NCI-H345 treated with DMSO at 0.1 percent for 48 hours (cell line): ENCODE measurements around the gene CIAO3.

ENCODE experiments used
- DNase-seq: peaks from one replicate; lab custom pipeline; 2025; ENCODE audit not compliant: unreplicated experiment; lab: John Stamatoyannopoulos, UW

The CIAO3 gene

DNA sequence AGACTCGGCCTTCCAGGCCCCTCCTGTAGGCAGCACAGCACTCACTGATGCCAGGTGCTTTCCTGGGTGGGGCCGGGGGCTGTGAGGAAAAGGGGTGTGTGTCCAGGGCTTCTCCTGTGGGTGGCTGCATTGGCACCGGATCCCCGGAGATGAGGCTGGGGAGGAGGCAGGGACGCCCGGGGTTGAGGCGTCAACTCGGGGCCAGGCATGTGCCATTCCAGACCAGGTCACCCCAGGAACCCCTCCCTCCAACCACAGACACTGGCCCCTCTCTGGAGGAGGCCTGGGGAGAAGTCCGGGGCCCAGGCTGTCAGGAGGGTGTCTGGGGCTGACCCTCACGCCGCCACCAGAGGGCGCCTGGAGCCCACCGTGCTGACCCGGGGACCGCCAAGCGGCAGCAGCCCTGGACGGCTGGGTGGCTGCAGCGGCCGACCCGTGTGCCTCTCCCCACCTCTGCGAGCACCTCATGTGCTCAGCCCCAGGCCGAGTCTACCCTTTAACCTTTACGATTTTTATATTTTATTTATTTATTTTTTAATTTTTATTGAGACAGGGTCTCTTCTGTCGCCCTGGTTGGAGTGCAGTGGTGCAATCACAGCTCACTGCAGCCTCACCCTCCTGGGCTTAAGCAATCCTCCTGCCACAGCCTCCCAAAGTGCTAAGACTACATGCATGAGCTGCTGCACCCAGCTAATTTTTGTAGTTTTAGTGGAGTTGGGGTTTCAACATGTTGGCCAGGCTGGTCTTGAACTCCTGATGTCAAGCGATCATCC lies 29.1 kb downstream of the CIAO3 start:
- DNase-seq = peak; percentile 31

DNA sequence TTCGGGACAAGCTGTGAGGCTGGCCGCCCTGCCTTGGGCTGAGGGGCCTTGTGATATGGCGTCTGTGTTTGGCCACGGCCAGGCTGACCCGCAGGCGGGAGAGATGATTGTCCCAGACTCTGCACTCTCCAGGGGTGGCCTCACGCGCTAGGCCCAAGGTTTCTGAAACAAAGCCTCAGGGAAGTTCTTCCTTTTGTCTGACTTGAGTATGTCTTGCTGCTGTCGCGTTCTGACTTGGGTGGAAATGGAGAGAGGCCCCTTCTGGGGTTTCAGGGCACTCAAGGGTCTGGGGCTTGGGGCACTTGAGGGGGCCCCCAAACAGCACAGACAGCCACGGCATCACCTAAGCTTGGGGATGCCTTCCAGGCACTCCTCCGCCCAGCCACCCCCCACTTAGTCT lies 29.7 kb downstream of the CIAO3 start:
- DNase-seq = no peak

DNA sequence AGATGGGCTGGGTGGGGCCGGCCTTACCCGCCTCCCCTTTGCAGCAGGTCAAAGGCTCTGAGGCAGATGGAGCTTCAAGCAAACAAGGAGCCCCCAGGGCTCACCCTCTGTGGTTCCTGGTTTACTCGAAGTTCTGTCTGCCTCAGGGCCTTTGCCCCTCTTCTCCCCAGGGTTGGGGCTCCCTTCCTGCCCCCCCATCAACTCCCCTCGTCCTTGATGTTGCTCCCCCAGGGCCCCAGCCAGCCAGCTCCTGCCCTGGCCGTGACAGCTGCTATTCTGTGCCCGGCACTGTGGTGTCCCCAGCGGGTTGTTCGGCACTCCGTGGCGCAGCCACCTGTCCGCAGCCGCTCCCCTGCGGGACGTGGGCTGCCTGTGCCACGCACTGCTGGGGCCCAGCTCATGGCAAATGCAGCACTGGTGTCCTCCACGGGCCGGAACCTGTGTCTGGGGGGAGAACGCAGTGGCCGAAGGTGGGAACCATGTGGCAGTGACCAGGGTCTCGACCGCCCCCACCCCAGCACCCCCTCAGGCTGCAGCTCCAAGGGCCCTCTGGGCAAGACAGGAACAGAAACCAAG lies 30.2 kb downstream of the CIAO3 start:
- DNase-seq = no peak

DNA sequence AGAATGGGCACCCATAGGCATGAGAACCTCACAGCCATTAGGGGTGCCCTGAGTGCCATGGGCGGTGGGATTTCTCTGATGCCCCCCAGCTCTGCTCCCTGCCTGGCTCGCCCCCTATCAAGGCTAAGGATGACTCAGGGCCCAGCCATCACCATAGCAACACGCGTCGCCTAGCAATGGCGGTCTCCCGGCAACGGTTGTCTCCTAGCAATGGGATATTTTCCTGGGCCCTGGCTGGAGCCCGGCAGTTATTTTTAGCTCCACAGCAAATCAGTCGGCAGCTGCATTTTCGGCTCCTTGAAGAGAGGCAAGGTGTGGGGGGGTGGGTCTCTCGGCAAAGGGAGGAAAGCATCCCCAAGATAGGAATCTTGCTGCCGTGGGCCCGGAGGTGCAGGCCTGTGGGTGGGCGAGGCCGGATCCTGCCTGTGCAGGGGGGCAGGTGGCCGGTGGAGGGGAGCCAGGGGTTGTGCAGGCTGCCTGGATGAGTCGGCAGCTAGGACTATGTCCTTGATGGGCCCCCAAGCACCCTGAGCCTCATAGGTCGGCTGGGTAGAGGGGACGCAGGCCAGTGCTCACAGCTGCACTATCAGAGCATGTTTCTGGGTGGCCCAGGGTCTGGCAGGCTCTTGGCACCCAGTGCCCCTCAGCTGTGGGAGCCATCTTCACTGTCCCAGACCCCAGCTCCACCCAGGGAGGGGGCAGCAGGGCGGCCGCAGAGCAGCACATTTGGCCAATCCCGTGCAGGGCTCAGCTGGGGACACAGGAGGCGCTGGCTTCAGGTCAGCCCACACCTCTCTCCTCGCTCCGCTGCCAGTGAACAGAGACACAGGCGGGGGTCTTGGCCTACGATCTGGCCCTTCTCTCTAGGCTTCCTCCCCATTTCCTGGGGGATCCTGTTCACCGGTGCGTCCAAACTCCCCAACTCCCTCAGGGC lies 31.0 kb downstream of the CIAO3 start:
- DNase-seq = peak; percentile 76

DNA sequence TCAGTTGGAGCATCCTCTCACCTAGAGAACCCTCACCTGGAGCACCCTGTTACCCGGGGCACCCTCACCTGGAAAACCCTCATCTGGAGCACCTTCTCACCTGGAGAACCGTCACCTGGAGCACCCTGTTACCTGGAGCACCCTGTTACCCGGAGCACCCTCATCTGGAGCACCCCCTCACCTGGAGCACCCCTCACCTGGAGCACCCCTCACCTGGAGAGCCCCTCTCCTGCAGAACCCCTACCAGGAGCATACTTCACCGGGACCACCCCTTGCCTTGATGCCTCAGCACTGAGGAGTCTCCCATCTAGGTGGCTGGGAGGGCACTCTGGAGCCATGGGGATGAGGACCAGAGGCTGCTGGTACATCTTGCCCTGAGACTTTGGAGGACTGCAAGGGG lies 31.8 kb downstream of the CIAO3 start:
- no peak for DNase-seq

DNA sequence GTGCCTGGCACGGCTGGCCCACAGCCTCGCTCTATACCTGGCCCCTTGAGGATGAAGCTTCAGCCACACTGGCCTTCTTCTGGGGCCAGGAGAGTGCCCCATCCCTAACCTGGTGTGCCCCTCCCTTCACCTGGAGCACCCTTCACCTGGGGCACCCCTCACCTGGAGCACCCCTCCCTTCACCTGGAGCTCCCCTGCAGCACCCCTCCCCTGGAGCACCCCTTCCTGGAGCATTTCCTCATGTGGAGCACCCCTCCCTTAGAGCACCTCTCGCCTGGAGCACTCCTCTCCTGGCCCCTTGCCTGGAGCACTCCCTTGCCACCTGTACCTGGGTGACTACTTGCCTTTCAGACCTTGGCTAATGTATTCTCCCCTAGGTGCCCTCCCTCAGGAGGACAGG lies 32.8 kb downstream of the CIAO3 start:
- DNase-seq = no peak

DNA sequence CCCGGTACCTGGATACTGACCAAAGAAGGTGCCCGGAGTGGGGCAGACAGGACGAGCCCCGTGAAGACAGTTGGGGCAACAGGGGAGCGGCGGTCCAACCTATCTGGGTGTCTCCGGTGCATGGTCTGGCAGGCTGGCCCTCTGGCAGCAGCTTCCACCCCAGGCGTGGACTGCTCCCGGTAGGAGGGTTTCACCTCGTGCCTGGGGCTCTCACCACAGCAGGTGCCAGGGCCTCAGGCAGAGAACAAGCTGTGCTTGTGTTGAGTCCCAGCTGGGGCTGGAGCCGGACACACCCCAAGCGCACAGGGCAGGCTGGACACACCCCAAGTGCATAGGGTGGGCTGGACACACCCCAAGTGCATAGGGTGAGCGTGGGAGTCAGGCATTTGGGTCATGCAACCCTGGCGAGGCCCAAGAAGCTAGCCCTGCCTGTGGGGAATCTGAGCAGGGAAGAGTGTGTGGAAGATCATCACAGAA lies 33.7 kb downstream of the CIAO3 start:
- peak; percentile 21 for DNase-seq

DNA sequence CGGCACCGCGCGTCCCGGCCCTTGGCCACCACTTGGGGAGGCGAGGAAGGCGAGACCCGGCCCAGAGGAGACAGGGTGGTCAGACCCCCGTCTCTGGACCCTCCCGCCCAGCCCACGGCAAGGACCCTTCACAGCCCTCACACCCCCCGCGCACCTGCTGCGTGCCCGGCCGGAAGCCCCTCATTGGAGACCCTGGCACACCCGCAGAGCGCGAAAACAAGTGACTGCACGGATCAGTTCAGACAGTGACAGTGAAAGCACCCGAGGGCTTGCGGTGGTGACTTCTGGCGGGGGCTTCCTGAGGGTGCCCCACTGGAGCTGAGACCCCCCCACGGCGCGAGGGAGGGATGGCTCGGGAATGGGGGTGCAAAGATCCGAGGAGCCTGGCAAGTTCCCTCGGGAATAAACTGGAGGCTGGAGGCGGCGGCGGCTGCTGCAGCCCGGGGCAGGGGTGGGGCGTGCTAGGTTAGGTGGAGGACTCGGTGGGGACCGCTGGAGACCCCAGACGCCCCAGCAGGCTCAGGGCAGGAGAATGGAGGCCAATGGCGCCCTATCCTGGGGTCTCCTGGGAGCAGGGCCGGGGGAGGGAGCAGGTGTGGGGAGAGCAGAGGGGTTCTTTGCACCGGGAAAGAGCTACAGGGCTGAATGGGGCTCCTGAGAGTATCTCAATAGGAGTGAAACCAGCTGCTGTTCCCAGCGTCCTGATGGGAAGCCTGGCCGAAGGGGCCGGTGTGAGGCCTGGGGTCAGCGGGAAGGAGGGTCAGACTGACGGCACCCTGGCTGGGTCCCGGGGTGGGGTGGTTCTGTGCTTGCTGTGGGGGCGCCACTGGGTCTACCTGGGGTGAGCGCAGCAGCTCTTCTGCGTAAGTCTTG lies 34.4 kb downstream of the CIAO3 start:
- DNase-seq = no peak

DNA sequence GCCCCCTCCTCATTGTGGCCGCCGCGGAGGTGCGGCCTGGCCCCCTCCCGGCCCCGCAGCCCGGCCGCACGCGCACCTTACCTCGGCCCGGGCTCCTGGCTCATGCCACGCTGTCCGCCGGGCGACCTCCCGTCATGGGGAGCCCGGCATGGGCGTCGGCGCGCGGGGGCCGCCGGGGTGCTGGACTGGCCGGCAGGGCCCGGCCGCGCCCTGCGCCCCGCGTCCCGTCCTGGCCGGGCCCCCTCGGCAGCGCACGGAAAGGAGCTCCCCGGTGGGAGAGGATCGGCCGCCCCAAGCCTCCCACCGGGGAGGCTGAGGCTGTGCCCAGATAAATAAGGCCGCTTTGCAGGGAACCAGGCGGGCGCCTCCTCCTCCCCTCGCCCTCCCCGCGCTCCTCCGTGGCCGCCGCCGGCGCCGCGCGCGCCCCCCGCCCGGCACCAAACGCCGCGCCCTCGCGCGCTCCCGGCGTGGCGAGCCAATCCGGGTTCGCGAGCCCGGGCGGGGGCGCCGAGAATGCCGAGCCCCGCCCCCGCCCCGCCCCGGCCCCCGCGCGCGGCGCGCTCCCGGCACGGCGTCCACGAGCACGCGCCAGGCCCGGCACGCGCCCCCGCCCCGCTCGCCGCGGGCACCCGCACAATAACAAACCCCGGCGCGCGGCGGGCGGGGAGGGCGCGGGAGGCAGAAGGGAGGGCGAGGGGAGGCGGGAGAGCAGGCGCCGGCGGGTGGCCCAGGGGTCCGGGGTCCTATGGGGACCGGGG lies 35.2 kb downstream of the CIAO3 start, which contains the start of gene FBXL16:
Gene FBXL16 (minus strand): TSS at position 371 of the 758 bp plus-strand sequence. CDS start 8,396 bp downstream, outside the sequence.
- DNase-seq = peak; percentile 63

DNA sequence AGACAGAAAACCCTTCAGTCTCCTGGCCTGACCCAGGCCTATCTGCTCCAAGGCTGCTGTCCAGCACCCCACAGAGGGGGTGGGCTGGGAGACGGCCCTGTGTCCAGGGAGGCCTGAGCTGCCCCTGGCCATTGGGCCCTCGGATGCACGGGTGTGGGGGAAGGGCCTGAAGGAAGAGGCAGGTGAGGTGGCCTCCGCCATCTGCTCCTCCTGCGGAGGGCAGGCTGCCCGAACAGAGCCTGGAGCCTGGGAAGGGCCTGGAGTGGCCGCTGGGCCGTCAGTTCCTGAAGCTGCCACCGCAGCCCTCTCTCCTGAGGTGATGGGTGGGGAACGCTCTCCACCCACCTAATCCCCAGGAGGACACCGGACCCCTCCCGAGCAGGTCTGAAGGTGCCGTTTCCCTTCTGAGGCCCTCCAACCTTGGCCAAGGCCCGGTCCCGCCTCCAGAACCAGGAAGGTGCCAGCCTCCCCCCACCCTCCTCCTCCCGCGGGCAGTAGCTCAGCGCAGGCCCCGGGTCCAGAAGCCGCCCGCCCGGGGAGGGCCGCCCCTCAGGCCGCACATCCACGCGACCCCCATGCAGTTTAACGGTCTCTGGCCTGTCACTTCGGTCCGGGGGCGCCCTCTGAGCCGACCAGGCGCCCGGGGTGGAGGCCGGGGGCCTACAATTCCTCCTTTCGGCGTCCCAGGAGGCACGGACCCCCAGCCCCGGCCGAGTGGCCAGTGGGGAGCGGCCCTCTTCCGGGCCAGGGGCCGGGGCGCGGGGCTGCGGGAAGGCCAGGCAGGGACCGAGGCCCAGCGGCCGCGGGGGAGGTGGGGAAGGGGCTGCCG lies 36.0 kb downstream of the CIAO3 start:
- no peak for DNase-seq

DNA sequence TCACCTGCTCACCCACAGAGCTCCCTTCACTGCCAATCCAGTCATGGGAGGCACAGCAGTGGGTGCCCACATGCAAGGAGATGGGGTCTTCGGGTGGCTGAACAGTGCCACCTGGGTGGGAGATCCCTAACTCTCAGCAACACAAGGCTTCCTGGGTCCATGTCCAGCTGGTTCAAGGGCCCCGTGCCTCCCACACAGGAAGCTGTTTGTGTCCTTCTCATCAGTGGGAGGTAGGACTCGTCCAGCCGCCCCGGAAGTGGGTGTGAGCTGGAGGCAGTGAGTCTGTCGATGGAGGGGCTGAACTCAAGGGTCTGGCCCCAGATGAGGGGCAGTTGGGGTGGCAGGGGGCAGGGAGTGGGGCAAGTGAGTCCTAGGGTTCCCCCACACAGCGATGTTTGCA lies 36.8 kb downstream of the CIAO3 start:
- DNase-seq = no peak

DNA sequence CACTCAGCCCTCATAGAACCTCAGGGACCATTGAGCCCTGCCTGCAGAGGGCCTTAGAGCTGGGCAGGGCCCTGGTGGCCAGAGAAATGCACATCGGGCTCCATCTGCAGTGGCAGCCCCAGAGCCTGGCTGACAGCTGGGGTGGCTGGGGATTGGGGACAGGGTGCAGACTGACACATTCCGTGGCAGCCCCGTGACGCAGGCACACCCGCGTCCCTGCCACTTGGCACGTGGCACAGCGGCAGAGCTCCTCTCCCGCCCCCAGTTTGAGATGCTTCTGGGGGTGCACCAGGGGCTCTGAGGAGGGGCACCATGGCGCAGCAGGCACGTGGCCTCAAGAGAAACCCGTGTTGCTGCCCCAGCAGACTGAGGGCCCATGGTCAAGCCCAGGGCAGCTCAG lies 37.4 kb downstream of the CIAO3 start:
- DNase-seq = no peak

DNA sequence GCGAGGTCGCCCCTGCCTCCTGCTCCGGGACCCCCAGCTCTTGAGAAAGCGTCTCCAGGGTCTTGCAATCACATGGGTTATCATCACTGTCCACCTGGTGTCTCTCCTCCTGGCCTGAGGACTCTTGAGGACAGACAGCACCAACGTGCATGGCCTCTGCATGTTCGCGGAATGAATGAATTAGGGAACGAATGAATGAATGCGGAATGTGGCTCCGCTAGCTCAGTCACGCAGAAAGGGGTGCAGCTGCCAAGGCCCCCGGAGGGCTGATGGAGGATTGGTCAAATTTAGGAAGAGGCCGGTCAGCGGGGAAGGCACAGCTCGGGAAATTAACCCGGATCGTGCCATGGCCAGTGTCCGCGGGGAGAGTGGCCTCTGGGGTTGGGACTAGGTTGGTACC lies 38.5 kb downstream of the CIAO3 start:
- no peak for DNase-seq

DNA sequence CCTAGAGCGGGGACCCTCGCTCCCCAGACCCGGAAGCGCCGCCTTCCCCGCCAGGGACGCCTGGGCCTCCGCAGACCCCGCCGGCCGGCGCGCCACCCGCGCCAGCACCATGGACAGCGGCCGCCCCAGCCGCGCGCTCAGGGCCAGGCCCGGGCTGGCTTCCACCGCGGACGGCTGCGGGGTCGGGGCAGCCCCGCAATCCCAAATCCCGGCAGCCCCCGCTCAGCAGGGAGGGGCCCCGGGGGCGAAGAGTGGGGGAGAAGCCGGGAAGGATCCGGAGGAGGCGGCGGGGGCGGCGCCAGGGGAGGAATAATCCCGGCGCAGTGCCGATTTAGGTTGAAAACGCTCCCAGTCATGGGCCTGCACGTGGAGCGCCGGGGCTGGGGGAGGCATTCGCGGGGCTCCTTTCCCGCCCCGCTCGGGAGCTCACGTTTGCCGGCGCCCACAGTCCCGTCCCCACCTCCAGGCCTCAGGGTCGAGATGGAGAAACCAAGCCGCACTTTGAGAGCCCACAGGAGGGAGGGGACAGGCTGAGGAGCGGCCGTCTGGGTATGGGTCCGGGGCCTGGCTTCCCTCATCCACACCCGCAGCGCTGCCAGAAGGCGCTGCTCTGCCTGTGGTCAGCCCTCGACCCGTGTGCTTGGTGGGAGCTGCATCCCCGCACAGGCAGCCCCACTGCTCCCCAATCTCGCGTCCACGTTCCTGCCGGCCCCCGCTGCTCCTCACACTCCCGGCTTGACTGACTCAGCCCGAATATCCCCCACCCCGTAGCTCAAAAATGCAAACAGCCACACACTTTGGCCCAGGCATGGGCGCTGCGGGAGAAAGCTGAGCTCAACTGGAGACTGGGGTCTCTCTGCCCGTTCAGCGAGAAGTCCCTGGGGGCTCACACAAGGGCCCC lies 39.9 kb downstream of the CIAO3 start:
- no peak for DNase-seq

DNA sequence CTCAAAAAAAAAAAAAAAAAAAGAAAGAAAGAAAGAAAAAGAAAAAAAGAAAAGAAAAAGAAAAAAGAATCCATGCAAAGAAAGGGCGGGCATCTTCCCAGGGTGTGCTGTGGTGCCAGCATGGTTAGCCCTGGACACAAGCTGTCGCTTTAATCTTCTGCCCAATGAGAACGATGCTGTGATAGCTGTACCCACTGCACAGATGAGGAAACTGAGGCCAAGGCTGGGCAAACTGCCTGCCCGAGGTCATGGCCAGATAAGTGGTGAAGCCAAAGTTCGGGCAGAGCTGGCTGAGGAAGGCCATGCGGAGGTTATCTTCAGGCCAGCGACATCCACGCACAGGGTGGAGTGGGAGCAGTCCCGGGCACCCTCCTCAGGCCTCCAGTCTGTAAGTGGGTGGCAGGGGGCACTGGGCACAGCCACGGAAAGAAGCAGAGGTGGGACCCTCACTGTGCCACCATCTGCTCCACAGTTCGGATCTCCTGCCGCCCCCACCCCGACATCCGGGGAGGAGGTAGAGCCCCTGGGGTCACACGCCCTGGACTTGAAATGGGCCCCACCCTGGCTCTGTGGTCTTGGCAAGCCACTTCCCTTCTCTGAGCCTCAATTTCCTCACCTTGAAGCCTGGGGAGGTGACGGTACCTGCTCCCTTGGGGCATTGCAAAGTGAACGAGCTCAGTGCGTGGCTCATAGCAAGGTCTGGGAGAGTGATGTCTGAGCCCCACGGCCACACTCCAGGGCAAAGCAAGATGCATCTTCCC lies 41.7 kb downstream of the CIAO3 start:
- DNase-seq = no peak

DNA sequence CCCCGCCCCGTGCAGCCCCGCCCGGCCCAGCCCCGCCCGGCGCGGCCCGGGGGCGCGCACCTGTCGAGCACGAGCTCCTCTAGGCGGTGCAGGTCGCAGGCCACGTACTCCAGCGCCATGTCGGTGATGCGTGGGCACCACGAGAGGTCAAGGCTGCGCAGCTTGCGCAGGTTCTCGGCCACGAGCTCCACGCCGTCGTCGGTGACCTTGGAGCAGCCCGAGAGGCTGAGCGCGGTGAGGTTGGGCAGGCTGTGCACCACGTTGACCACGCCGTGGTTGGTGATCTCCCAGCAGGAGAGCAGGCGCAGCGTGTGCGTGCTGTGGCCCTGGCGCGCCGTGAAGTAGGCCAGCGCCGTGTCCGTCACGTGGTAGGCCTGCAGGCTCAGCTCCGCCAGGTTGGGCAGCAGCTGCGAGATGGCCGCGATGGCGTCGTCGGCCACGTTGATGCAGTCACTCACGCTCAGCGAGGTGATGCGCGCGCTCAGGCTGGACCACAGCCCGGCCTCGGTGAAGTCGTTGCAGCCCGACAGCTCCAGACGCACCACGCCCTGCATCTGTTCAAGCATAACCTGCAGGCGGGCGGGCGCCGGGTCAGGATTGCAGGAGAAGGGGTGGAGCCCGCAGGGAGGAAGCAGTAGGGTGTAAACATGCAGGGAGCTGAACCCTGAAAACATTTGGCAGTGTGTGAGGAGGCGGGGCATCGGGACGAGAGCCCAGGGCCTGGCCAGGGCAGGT lies 45.3 kb downstream of the CIAO3 start:
- peak; percentile 88 for DNase-seq
